Forelimb muscle (tissue), 1 donor: Measurements from ENCODE around the gene RLF. TPM values are rescaled to one million over a fixed set of nuclear protein-coding genes. Genes with fewer than 3 reads are reported as not detected.
"Not testable (repeated sequence)": the region's sequence is repeated elsewhere in the genome, so short reads cannot be mapped to it uniquely, and the experiment has no call there.

Source experiments
- DNase-seq: peaks from one replicate; pipeline ENCODE4 v3.0.0-alpha.2; 2013; ENCODE audit warnings: low read depth
- polyA plus RNA-seq: library from polyadenylated mRNA; unstranded; fragments of 120-200 nt; gene quantifications from one replicate; pipeline ENCODE4 v1.2.1, GENCODE V29; 2013; ENCODE audit not compliant: insufficient read length

The RLF gene
- polyA plus RNA-seq, 1 donor = 13.3 TPM

DNA sequence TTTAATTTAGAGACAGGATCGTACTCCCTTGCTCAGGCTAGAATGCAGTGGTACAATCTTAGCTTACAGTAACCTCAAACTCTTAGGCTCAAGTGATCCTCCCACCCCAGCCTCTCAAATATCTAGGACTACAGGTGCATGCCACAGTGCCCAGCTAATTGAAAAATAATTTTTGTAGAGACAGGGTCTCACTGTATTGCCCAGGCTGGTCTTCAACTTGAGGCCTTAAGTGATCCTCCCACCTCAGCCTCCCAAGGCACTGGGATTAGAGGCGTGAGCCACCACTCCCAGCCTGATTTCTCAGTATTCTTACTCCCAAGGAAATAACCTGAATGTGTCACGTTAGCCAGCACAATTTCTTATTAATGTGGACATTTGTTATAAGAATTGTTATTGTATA lies 9.8 kb downstream of the RLF start:
- no peak for DNase-seq

DNA sequence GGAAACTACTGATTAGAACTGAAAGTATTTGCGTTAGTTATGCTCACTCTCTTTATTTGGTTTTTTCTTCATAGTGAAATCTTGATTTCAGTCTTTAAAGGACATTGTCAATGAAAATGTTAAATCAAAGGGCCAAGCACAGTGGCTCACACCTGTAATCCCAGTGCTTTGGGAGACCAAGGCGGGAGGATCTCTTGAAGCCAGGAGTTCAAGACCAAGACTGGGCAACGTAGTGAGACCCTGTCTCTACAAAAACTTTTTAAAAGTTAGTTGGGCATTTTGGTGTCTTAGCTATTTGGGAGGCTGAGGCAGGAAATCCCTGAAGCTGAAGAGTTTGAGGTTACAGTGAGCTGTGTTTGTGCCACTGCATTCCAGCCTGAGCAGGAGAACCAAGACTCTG lies 13.6 kb downstream of the RLF start:
- no peak for DNase-seq

DNA sequence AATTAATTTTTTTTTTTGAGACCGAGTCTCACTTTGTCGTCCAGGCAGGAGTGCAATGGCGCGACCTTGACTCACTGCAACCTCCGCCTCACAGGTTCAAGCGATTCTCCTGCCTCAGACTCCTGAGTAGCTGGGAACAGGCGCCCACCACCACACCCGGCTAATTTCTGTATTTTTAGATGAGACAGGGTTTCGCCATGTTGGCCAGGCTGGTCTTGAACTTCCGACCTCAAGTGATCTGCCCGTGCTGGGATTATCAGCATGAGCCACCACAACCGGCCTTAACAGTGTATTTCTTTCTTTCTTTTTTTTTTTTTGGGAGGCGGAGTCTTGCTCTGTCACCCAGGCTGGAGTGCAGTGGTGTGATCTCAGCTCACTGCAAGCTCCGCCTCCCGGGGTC lies 15.8 kb downstream of the RLF start:
- DNase-seq = not testable (repeated sequence)

DNA sequence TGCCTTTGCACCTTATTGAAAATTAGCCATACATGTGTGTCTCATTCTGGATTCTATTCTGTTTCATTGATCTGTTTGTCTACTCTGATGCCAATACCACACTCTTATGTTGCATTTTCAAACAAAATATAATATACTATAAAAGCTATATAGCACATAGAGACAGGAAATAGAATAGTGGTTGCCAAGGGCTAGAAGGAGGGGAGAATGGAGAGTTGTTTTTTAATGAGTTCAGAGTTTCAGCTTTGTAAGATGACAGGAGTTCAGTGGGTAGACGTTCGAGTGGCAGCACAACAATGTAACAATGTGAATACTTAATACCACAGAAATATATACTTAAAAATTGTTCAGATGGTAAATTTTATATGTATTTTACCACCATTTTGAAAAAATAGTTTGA lies 17.0 kb downstream of the RLF start:
- no peak for DNase-seq

DNA sequence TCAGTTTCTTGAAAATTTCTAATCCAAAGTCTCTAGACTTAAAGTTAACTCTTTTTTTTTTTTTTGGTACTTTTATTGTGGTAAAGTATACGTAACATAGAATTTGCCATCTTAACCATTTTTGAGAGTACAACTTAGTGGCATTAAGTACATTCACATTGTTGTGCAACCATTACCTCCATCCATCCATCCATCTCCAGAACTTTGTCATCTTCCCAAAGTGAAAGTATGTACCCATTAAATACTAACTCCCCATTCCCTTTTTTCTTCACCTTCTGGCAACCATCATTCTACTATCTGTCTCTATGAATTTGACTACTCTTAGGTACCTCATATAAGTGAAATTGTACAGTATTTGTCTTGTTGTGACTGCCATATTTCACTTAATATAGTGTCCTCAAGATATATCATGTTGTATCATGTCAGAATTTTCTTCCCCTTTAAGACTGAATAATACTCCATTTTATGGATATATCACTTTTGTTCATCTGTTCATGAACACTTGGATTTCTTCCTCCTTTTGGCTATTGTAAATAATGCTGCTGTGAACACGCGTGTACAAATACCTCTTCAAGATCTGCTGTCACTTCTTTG lies 18.4 kb downstream of the RLF start:
- DNase-seq = no peak

DNA sequence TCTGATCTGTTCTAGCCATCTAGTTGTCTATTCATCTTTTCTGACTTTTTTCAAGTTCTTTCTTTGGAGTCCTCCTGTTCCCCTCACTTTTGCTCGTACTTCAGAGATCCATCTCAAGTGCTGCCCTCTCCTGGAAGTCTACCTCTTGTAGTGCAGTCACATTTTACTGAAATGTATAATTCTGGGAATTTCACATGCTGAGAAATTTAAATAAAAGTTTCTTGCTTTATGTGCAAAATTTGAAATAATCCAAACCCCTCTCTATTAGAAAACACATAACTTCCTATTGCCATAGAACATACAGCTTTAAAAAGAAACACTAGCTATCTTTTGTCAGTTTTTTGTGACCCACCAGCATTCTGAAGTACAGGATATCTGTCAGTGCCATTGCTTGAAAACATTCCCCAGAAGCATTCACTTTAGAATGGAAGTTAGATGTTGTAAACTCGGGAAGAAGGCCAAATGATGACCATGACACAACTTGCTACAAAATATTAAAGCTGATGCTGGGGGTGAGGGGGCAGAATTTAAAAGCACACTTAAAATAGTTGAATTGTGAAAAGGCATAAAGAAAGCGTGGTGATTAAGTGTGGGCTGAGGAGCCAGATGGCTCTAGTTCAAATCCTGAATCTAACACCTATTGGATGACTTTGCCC lies 22.0 kb downstream of the RLF start:
- DNase-seq = no peak

DNA sequence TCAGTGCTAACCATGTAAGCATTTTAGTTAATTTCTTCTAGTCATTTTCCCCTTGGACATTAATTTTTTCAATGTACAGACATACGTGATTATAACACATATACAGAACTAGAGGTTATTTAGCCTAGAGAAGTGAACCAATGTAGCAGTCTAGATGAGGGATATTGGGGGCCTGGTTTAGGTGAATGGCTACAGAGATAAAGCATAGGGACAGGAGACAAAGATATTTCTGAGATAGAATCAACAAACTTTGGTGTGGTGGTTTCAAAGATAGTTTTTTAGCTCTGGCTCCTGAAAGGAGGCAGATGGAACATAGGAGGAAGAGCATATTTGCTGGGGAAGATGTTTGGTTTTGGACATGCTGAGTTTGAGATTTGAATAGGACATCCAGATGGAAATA lies 23.0 kb downstream of the RLF start:
- no peak for DNase-seq

DNA sequence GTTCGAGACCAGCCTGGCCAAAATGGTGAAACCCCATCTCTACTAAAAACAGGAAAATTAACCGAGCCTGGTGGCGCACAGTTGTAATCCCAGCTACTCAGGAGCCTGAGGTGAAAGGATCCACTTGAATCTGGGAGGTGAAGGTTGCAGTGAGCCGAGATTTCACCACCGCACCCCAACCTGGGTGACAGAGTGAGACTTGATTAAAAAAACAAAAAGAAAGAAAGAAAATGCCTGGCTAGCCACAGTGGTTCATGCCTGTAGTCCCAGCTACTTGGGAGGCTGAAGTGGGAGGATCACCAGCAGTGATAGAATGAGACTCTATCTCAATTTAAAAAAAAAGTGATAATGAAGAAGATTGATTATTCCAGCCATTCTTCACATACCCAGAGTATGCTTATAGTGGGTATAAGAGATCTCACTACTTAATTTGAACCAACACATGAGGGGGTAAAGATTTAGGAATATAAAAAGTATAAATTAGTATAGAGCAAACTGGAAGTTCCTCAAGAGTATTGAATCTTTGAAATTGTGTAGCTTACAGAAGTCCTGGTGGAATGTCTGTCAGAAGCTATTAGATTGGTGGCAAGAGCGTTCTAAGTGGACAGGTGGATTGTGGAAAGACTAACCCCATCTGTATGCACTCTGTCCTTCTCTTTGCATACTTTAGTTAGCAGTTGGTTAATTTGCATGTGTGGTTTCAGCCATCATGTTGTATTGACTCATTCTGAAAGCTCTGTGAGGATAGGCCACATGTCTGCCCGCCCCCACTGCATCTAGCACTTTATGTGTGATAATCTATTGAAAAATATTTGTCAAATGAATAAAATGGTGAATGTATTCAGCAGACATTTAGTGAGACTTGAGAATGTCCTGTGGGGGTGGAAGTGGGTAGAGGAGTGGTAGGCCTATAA lies 25.0 kb downstream of the RLF start:
- DNase-seq = no peak

DNA sequence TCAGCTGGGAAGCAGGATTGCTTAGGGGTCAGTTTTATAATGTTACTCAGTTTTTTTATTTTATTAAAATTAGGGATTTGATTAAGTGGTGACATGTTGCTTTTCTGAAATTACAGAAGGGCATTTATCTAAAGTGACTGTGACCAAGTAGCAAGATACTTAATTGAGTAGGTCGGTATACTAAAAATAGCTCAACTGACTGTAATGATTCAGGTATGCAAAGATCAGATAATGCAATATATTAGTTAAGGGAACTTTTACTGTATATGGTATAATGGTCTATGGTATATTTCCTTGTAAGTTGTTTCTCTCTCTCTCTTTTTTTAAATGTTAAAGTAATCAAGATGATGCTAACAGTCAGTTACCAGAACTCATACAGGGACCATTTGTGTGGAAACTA lies 26.2 kb downstream of the RLF start:
- no peak for DNase-seq

DNA sequence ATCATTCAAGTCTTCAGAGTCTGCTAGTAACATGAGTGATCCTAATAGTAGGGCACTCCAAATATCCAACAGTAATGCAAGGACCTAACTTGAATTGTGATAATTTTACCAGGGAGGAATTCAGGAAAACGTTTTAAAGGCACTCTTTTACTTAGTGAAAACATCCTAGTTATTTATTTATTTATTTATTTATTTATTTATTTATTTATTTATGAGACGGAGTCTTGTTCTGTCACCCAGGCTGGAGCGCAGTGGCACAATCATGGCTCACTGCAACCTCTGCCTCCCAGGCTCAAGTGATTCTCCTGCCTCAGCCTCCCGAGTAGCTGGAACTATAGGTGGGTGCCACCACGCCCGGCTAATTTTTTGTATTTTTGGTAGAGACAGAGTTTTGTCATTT lies 33.5 kb downstream of the RLF start:
- not testable (repeated sequence) for DNase-seq

DNA sequence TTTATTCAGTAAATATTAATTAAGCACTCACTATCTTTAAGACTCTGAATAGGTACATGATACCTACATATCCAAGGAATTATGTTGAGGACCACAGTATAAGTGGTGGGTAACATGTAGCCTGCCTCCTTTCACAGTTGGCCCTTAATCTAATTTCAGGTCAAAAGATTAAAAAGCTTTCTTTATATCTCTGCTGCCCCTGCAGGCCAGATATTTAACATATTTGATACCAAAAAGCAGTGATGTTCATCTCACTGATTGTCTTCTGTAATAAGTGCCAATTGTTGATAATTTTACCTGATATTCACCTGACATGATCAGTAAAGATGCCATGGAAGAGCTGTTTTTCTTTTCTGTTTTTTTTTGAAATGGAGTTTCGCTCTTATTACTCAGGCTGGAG lies 36.5 kb downstream of the RLF start:
- no peak for DNase-seq

DNA sequence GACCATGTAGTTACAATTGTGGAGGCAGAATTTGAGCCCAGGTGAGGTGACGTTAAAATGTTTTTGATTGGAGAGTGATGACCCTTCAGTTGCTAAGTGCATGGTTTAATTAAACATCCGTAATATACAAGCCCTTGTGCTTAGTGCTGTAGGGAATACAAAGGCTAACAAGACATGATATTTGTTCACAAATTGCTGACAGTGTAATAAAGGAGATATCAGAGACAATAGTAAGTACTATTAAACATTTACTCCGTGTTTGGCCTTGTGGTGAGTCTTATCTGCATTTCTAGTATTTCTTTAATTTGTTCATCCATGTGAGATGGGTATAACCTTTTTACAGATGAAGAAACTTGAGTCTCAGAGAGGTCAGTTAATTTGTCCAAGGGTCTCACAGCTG lies 37.9 kb downstream of the RLF start:
- DNase-seq = no peak

DNA sequence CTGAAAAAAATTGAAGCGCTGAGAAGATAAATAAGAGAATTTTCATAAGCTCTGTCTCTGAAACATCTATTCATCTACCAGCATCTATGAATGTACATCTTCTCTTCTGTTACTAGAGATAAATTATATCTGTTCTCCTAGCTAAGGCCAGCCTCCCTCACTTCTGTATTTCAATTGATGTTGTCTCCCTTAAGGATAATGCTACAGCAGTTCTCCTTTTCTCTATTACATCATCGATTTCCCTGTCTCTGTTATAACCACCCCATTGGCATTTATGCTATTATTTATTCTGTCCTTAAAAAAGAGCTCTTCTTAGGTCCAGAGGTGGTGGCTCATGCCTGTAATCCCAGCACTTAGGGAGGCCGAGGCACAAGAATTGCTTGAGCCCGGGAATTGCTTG lies 43.7 kb downstream of the RLF start:
- no peak for DNase-seq

DNA sequence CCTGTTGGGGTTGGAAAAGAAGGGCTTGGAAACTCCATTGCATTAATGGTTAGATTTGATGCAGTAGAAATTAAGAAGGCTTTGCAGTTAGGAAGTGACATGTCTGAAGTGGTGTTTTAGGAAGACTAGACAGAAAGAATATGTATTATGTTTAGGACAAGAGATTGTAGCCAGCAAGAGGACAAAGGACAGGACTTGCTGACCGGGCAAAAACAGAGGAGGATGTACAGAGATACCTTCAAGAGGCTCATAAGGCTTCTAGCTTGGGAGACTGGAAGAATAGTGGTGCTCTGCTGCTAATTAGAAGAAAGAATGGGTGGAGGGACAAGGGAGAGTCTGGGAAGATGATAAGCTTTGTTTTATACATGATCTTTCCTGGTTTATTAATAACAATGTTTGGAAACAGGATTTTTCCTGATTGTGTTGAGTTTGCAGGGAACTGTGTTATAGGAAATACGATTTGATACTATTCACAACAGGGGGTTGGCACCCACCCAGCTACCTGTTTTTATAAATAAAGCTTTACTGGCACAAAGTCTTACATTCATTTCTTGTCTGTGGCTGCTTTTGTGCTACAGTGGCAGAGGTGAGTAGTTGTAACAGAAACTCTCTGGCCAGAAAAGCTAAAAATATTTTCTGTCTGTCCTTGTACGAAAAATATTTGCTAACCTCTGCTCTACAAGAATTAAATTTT lies 49.5 kb downstream of the RLF start:
- no peak for DNase-seq

DNA sequence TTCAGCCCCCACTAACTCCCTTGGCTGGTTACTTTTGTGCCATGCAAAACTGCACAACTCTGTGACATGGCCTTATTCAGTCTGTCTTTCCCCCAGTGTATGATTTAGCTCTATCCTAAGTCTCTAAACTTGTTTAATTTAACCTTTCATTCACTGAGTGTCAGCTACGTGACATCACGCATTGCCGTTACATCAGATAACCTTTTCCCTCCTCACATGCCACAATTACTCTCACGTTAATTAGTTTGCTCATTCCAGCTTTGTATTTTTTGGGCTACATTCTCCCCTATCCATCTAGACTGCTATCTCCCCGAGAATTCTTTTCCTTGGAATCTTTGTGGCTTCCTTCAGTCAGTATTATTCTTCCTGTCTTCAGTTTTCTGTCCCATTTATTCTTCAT lies 57.1 kb downstream of the RLF start:
- DNase-seq = no peak

DNA sequence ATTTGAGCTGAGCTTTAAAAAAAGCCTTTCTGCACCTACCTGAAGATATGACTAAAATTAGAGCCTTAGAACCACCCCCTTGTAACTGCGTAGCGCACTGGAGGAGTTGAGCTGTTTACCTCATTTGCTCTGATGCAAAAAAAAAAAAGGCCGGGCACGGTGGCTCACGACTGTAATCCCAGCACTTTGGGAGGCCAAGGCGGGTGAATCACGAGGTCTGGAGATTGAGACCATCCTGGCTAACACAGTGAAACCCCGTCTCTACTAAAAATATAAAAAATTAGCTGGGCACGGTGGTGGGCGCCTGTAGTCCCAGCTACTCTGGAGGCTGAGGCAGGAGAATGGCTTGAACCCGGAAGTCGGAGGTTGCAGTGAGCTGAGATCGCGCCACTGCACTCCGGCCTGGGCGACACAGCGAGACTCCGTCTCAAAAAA lies 60.3 kb downstream of the RLF start:
- DNase-seq = not testable (repeated sequence)

DNA sequence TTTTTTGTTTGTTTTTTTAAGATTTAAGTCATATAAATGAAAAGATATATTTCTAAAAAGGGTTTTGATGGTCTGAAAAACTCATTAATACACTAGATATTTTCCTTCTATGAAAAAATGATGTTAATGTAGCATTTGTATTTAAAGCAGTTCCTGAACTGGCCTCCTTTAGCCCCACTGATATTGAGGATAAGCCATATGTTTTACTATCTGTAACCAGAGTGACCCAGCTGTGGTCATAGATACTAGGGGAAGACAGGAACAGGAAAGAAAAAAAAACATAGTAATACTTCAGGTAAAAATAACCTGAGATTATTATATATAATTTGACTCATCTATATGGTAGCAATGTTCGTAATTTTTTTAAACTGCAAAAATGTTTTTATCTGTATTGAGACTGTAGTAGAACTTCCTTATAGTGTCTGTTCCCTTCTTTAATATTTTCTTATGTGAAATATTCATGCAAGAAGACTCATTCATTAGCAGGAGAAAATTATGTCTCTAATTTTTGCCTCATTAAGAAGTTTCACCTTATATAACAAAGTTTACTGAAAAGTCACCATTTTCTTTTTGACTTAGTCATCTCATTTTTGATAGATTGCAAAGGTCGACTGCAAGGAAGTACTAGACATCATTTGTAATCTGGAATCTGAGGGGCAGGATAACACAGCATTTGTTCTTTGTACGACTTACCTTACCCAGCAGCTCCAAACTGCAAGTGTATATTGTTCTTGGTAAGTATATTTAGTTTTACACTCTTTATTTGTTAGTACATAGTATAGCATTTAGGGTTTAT lies 61.0 kb downstream of the RLF start:
- DNase-seq = no peak

DNA sequence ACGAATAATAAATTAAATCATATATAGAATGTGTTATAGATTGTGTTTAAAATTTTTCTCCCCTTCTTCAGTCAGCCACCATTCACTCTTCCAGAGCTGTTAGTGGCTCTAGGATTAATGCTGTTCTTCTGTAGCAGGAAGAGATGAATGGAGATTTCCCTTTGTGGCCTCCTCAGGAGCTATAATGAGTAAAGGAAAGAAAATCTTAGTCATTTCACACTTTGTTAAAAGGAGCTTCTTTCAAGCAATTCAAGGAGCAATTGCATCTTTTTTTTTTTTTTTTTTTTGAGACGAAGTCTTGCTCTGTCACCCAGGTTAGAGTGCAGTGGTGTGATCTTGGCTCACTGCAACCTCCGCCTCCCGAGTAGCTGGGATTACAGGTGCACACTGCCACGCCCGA lies 62.9 kb downstream of the RLF start:
- DNase-seq = no peak

DNA sequence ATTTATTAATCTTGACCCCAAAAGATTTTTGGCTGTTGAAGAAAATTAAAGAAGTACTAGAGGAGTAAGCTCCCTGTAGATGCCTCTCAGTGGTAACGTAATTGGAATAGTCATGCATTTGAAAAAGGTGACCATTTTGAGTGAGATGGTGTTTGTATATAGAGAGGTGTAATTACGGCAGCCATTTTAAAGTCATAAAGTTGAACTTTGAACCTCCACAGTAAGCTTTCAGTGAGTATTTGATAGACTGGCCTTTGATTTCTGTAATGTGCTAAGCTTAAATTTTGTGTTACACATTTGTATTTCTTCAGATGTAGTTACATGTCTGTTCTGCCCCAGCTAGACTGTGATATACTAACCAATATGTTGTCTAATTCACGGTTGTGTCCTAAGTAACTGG lies 65.0 kb downstream of the RLF start:
- DNase-seq = no peak

DNA sequence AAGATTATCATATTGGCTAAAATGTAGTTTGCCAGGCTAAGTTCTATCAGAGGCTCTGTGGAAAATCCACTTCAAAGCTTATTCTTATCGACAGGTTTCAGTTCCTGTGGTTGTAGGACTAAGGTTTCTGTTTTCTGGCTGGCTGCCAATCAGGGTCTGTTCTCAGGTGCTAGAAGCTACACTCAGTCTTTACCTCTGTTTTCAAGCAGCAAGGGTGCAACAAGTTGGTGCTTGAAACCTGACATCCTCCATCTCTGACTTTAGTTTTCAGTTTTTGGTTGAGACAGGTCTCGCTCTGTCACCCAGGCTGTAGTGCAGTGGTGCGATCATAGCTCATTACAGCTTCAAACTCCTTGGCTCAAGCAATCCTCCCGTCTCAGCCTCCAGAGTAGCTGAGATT lies 71.3 kb downstream of the RLF start:
- DNase-seq = no peak

DNA sequence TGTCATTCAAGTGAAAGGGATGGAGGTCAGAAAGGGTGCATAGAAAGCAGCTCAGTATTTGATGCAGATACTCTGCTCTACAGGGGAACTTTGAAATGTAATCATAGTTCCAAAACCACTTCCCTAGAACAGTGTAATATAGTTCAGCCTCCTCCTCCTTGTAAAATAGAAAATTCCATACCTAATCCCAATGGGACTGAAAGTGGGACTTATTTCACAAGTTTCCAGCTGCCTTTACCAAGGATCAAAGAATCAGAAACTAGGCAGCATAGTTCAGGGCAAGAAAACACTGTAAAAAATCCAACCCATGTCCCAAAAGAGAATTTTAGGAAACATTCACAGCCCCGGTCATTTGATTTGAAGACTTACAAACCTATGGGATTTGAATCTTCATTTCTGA lies 78.4 kb downstream of the RLF start:
- DNase-seq = no peak

DNA sequence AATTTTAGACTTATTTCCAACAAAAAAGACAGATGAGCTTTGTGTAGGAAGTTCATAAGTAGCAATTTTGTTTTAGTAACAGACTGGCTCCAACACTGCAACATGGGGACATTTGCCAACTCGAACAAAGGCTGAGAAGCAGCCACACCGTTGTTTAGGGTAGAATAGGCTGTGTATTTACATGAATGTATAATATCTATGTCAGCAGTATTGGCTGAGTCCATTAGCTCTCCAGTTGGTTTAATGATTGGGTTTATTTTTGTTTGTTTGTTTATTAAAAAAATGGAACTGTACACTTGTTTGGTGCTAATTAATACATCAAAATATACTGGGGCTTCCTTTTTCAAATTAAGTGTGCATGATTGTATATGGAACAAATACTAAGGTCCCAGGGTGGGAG lies 79.2 kb downstream of the RLF start:
- no peak for DNase-seq
